ENCODE results near the gene SFI1. TPM values are rescaled to one million over a fixed set of nuclear protein-coding genes. Genes with fewer than 3 reads are reported as not detected.
"Not testable (repeated sequence)": the region's sequence is repeated elsewhere in the genome, so short reads cannot be mapped to it uniquely, and the experiment has no call there.

The SFI1 gene
- polyA plus RNA-seq, 1 donor (not counting 4 experiments of a cell fraction or from before 2014, with no cell fraction given): 10.7 TPM

- no peak overlapping the region for H3K4me3 ChIP-seq (ENCODE audit: control insufficient read depth in 2 of 3, extremely low read depth in 1 of 3, insufficient read depth in 2 of 3, low read depth in 1 of 3, low read length in 3 of 3)
- no peak overlapping the region for H3K27ac ChIP-seq (ENCODE audit: control insufficient read depth, insufficient read depth, low read length)
- H3K9me1 ChIP-seq (ENCODE audit: control insufficient read depth, extremely low read depth, insufficient read depth, low read length): peaks cover 4% of the 10 kb centered on the region
- peaks cover 0 to 1% of the 10 kb centered on the region in 2 experiments for H3K36me3 ChIP-seq (ENCODE audit: control insufficient read depth in 2 of 2, extremely low read depth in 1 of 2, insufficient read depth in 2 of 2, low read length in 2 of 2)
- no peak overlapping the region for H3K4me2 ChIP-seq (ENCODE audit: control insufficient read depth, extremely low read depth, insufficient read depth, low read depth, low read length)
- FAIRE-seq (peak; percentile 17), DNase-seq (ENCODE audit: low read depth, low spot score) (no peak)
- dilution Hi-C loops (cut with MboI; ENCODE audit: extremely low pct_ligation_motif_present, low sequenced_read_pairs): no loop called here
- no peaks in the 10 kb centered on the region for H3K4me1 ChIP-seq (ENCODE audit: control insufficient read depth, extremely low read depth, insufficient read depth, low read length)
- H3K79me2 ChIP-seq (ENCODE audit: control insufficient read depth, insufficient read depth, low read length): peaks cover 4% of the 10 kb centered on the region
- no peaks in the 10 kb centered on the region for H4K20me1 ChIP-seq (ENCODE audit: control insufficient read depth, extremely low read depth, insufficient read depth, low read length)
- no peak overlapping the region for H2AFZ ChIP-seq (ENCODE audit: control insufficient read depth, low read length)
- no peaks in the 10 kb centered on the region for H3K27me3 ChIP-seq (ENCODE audit: control insufficient read depth, extremely low read depth, insufficient read depth, low read length)
- H3K9ac ChIP-seq (ENCODE audit: control insufficient read depth, extremely low read depth, insufficient read depth, low read length): no peak overlapping the region
- no peak for TF ChIP-seq CTCF (optimal IDR thresholded peaks at IDR 0.05 in 1 of 3, IDR thresholded peaks at IDR 0.05 in 1 of 3, conservative IDR thresholded peaks at IDR 0.05 in 1 of 3; ENCODE audit: extremely low read depth in 1 of 3, insufficient read depth in 2 of 3, low read length in 3 of 3)
- TF ChIP-seq EZH2 (IDR thresholded peaks at IDR 0.05; ENCODE audit: low read length): no peak
- H3K9me3 ChIP-seq (ENCODE audit: control insufficient read depth, low read depth, low read length): no peaks in the 10 kb centered on the region
These were observed 7.9 kb downstream of the SFI1 start for GRCh38 chr22:31504282-31504681.

- H3K9ac ChIP-seq (ENCODE audit: control insufficient read depth, extremely low read depth, insufficient read depth, low read length); dilution Hi-C loops (cut with MboI; ENCODE audit: extremely low pct_ligation_motif_present, low sequenced_read_pairs); DNase-seq (ENCODE audit: low read depth, low spot score); H3K4me3 ChIP-seq (ENCODE audit: control insufficient read depth in 2 of 3, extremely low read depth in 1 of 3, insufficient read depth in 2 of 3, low read depth in 1 of 3, low read length in 3 of 3); H3K27ac ChIP-seq (ENCODE audit: control insufficient read depth, insufficient read depth, low read length); H3K4me2 ChIP-seq (ENCODE audit: control insufficient read depth, extremely low read depth, insufficient read depth, low read depth, low read length); H3K36me3 ChIP-seq (ENCODE audit: control insufficient read depth in 2 of 2, extremely low read depth in 1 of 2, insufficient read depth in 2 of 2, low read length in 2 of 2); H3K9me3 ChIP-seq (ENCODE audit: control insufficient read depth, low read depth, low read length); FAIRE-seq; H3K79me2 ChIP-seq (ENCODE audit: control insufficient read depth, insufficient read depth, low read length); H3K27me3 ChIP-seq (ENCODE audit: control insufficient read depth, extremely low read depth, insufficient read depth, low read length); H3K9me1 ChIP-seq (ENCODE audit: control insufficient read depth, extremely low read depth, insufficient read depth, low read length); H4K20me1 ChIP-seq (ENCODE audit: control insufficient read depth, extremely low read depth, insufficient read depth, low read length); H3K4me1 ChIP-seq (ENCODE audit: control insufficient read depth, extremely low read depth, insufficient read depth, low read length); H2AFZ ChIP-seq (ENCODE audit: control insufficient read depth, low read length): not testable (repeated sequence)
These were observed 11.2 kb downstream of the SFI1 start for GRCh38 chr22:31507517-31507916.

- Histone ChIP-seq H3K27ac (ENCODE audit: control insufficient read depth, insufficient read depth, low read length) (no peak overlapping the region), H3K4me3 (ENCODE audit: control insufficient read depth in 2 of 3, extremely low read depth in 1 of 3, insufficient read depth in 2 of 3, low read depth in 1 of 3, low read length in 3 of 3) (no peak overlapping the region), H3K27me3 (ENCODE audit: control insufficient read depth, extremely low read depth, insufficient read depth, low read length) (no peaks in the 10 kb centered on the region), H3K4me2 (ENCODE audit: control insufficient read depth, extremely low read depth, insufficient read depth, low read depth, low read length) (no peak overlapping the region), H4K20me1 (ENCODE audit: control insufficient read depth, extremely low read depth, insufficient read depth, low read length) (no peaks in the 10 kb centered on the region), H3K36me3 (ENCODE audit: control insufficient read depth in 2 of 2, extremely low read depth in 1 of 2, insufficient read depth in 2 of 2, low read length in 2 of 2) (peaks cover 2 to 8% of the 10 kb centered on the region in 2 experiments), H3K9me3 (ENCODE audit: control insufficient read depth, low read depth, low read length) (no peaks in the 10 kb centered on the region), H3K4me1 (ENCODE audit: control insufficient read depth, extremely low read depth, insufficient read depth, low read length) (no peaks in the 10 kb centered on the region), H3K9ac (ENCODE audit: control insufficient read depth, extremely low read depth, insufficient read depth, low read length) (no peak overlapping the region), H3K79me2 (ENCODE audit: control insufficient read depth, insufficient read depth, low read length) (no peaks in the 10 kb centered on the region), H2AFZ (ENCODE audit: control insufficient read depth, low read length) (no peak overlapping the region), H3K9me1 (ENCODE audit: control insufficient read depth, extremely low read depth, insufficient read depth, low read length) (peaks cover 2% of the 10 kb centered on the region)
- no peak for TF ChIP-seq CTCF (optimal IDR thresholded peaks at IDR 0.05 in 1 of 3, IDR thresholded peaks at IDR 0.05 in 1 of 3, conservative IDR thresholded peaks at IDR 0.05 in 1 of 3; ENCODE audit: extremely low read depth in 1 of 3, insufficient read depth in 2 of 3, low read length in 3 of 3)
- TF ChIP-seq EZH2 (IDR thresholded peaks at IDR 0.05; ENCODE audit: low read length): no peak
- DNase-seq (ENCODE audit: low read depth, low spot score): no peak
- FAIRE-seq: no peak
- dilution Hi-C loops (cut with MboI; ENCODE audit: extremely low pct_ligation_motif_present, low sequenced_read_pairs): no loop called here
These were observed 12.2 kb downstream of the SFI1 start for GRCh38 chr22:31508536-31508935.
